DOHH2 (cell line): Measurements from ENCODE around the gene RFX4.

Source experiments
- H3F3A ChIP-seq: fragments of 200-600 bp; sonication (generic), shearing (Covaris generic); 2 replicates; pipeline ENCODE4 v1.6.0; 2016; ENCODE audit warnings: antibody characterized with exemption, mild to moderate bottlenecking; ENCODE audit not compliant: control insufficient read depth, insufficient read depth
- H3K27ac ChIP-seq: fragments of 200-600 bp; sonication (generic); 2 replicates; pipeline ENCODE4 v1.5.1; 2014; ENCODE audit warnings: low read depth, mild to moderate bottlenecking, low read length, moderate library complexity
- H3K27me3 ChIP-seq: fragments of 200-600 bp; sonication (generic); 2 replicates; pipeline ENCODE4 v1.6.1; 2014; ENCODE audit warnings: mild to moderate bottlenecking, low read length, mixed read lengths; ENCODE audit not compliant: control insufficient read depth
- H3K36me3 ChIP-seq: fragments of 200-600 bp; sonication (generic); 2 replicates; pipeline ENCODE4 v1.6.1; 2014; ENCODE audit warnings: mild to moderate bottlenecking, low read length, moderate library complexity, mixed read lengths; ENCODE audit not compliant: control insufficient read depth
- H3K4me1 ChIP-seq: fragments of 200-600 bp; sonication (generic); 2 replicates; pipeline ENCODE4 v1.6.1; 2014; ENCODE audit warnings: mild to moderate bottlenecking, low read length, mixed read lengths; ENCODE audit not compliant: control insufficient read depth
- H3K4me2 ChIP-seq: fragments of 200-600 bp; sonication (generic); 2 replicates; pipeline ENCODE4 v1.6.0; 2014; ENCODE audit warnings: mild to moderate bottlenecking, low read length, moderate library complexity
- H3K4me3 ChIP-seq: fragments of 200-600 bp; sonication (generic); 2 replicates; pipeline ENCODE4 v1.5.1; 2014; ENCODE audit warnings: mild to moderate bottlenecking, low read length, mixed read lengths
- H3K79me2 ChIP-seq: fragments of 200-600 bp; sonication (generic); 2 replicates; pipeline ENCODE4 v1.6.1; 2014; ENCODE audit warnings: mild to moderate bottlenecking, low read length, mixed read lengths; ENCODE audit not compliant: control insufficient read depth
- H3K9me2 ChIP-seq: fragments of 200-600 bp; sonication (generic); replicated peaks from 2 replicates; pipeline ENCODE4 v1.6.1; 2014; ENCODE audit warnings: mild to moderate bottlenecking, low read length, mixed read lengths; ENCODE audit not compliant: control insufficient read depth
- H3K9me3 ChIP-seq: fragments of 200-600 bp; sonication (generic); 2 replicates; pipeline ENCODE4 v1.6.1; 2014; ENCODE audit warnings: antibody characterized with exemption, low read length, mixed read lengths; ENCODE audit not compliant: control insufficient read depth, insufficient read depth
- H4K20me1 ChIP-seq: fragments of 200-600 bp; sonication (generic); 2 replicates; pipeline ENCODE4 v1.6.0; 2014; ENCODE audit warnings: low read depth, mild to moderate bottlenecking, antibody characterized with exemption, low read length, moderate library complexity; ENCODE audit not compliant: control insufficient read depth, insufficient read depth
- CTCF ChIP-seq: fragments of 200-600 bp; sonication (generic); IDR thresholded peaks from one replicate; pipeline ENCODE4 v1.5.1; 2014; ENCODE audit warnings: antibody characterized with exemption, mild to moderate bottlenecking, low read depth, low read length; ENCODE audit not compliant: poor library complexity, severe bottlenecking
- EZH2phosphoT487 ChIP-seq: fragments of 200-600 bp; sonication (generic); IDR thresholded peaks from 2 replicates; pipeline ENCODE4 v1.6.1; 2017; ENCODE audit warnings: borderline replicate concordance, mild to moderate bottlenecking, antibody characterized with exemption, low read length, moderate library complexity, mixed read lengths

The RFX4 gene

GRCh38 chr12:106750524-106750923 is 167.7 kb downstream of the RFX4 start:
- Histone ChIP-seq H3F3A (no peaks in the 10 kb centered on the region), H3K79me2 (no peaks in the 10 kb centered on the region), H3K4me3 (no peak overlapping the region), H3K4me1 (peaks cover 23% of the 10 kb centered on the region), H3K27me3 (no peaks in the 10 kb centered on the region), H3K27ac (no peak overlapping the region), H3K4me2 (no peak overlapping the region), H3K9me3 (no peaks in the 10 kb centered on the region; the same call in 1 of the 2 replicates), H4K20me1 (no peaks in the 10 kb centered on the region), H3K36me3 (no peaks in the 10 kb centered on the region), H3K9me2 (no peaks in the 10 kb centered on the region)
- no peak for TF ChIP-seq EZH2phosphoT487
- TF ChIP-seq CTCF = no peak

DNA sequence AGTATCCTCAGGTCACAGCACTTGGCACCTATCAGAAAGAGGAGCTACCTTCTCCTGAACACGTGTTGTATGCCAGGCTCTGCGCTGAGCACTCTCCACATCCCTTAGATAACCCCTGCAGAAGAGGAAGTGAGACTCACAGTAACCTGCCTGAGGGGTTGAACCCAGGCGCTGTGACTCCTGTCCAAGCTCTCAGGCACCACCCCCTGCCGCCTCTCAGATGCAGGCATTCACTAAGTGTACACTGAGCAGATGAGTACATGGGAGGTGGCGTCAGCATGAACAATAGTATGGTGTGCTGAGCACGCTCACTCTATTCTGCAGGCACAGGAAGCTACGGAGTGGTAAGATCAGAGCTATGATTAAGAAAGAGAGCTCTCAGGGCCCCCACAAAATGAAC is 170.7 kb downstream of the RFX4 start:
- Histone ChIP-seq H3K27me3 (no peaks in the 10 kb centered on the region), H3K9me2 (no peaks in the 10 kb centered on the region), H3K4me2 (peak overlapping the region; percentile 57), H3K4me1 (peaks cover 40% of the 10 kb centered on the region), H3K4me3 (peak overlapping the region; percentile 37; the same call in 1 of the 2 replicates), H3K79me2 (no peaks in the 10 kb centered on the region), H3K27ac (no peak overlapping the region), H4K20me1 (no peaks in the 10 kb centered on the region), H3F3A (no peaks in the 10 kb centered on the region), H3K36me3 (no peaks in the 10 kb centered on the region), H3K9me3 (no peaks in the 10 kb centered on the region; the same call in 1 of the 2 replicates)
- TF ChIP-seq CTCF (no peak), EZH2phosphoT487 (no peak)

DNA sequence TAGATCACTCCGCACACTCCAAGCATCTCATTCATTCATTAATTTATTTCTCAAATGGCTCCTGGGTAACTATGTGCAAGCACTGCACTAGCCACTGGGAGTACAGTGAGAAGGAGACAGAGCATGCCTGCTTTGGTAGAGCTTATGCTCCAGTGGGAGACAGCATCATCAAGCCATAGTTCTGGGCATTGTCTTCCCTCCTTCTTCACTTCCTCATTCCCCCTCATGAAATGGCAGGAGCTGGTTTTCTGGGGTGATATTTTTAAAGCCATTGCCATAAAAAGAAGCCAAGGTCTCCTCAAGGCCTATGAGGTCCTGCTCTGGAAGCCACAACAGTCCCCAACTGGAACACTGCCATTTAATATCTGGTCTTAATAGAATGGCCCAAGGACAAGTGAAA is 171.5 kb downstream of the RFX4 start:
- peak overlapping the region; percentile 57 for H3K4me2 ChIP-seq
- no peaks in the 10 kb centered on the region for H3K9me2 ChIP-seq
- TF ChIP-seq CTCF = no peak
- H3K27me3 ChIP-seq = no peaks in the 10 kb centered on the region
- H3K9me3 ChIP-seq = no peaks in the 10 kb centered on the region; the same call in 1 of the 2 replicates
- H3K79me2 ChIP-seq = peaks cover 5% of the 10 kb centered on the region
- no peaks in the 10 kb centered on the region for H3K36me3 ChIP-seq
- H3K4me3 ChIP-seq = no peak overlapping the region
- no peaks in the 10 kb centered on the region for H3F3A ChIP-seq
- no peak overlapping the region for H3K27ac ChIP-seq
- H3K4me1 ChIP-seq = peaks cover 48% of the 10 kb centered on the region
- no peaks in the 10 kb centered on the region for H4K20me1 ChIP-seq
